HepG2 (cell line): ENCODE data around the gene RNF135. TPM values are rescaled to one million over a fixed set of nuclear protein-coding genes. Genes with fewer than 3 reads are reported as not detected.
A peak's percentile ranks its signal among the peaks of the same experiment; 100 is the strongest.

Experiments used
- ATAC-seq: fragments of 200-7000 bp; cut with Tn5 transposase; 3 replicates; pipeline ENCODE4 v1.9.1; 2020; ENCODE audit warnings: mild to moderate bottlenecking, moderate library complexity
- BruUV-seq: library from RNA; stranded (reverse); fragments of 400-500 nt; replicated peaks from 2 replicates; lab custom pipeline; 2021; lab: Mats Ljungman, UMichigan
- CTCF ChIA-PET: fragments of 300-600 bp; formaldehyde crosslinking; extraction: SDS; loops from one replicate; lab custom pipeline; 2021; ENCODE audit warnings: low total read pairs, inconsistent platforms, low intra/inter-chr PET ratio; lab: Yijun Ruan, JAX
- POLR2A ChIA-PET: fragments of 350-600 bp; sonication (Branson Sonifier 250); formaldehyde crosslinking; loops from one replicate; lab custom pipeline; 2020; ENCODE audit warnings: antibody characterized with exemption, inconsistent platforms; lab: Yijun Ruan, JAX
- DNase-seq: peaks from one replicate; pipeline ENCODE4 v3.0.0-alpha.2; 2015; ENCODE audit warnings: low spot score
- FAIRE-seq: peaks from 3 replicates; lab custom pipeline; 2011; peaks lifted over from hg19 to GRCh38; lab: Jason Lieb, UNC
- H2AFZ ChIP-seq: one replicate; pipeline ENCODE4 v1.6.1; 2011; ENCODE audit warnings: low read length, inconsistent platforms
- H3K27ac ChIP-seq: fragments of 300-600 bp; 3 replicates; pipeline ENCODE4 v1.8.0; 2011; ENCODE audit warnings: mixed run types, mild to moderate bottlenecking, mixed read lengths, low read length, inconsistent platforms; ENCODE audit not compliant: insufficient read depth; ENCODE audit errors: extremely low read length
- H3K27me3 ChIP-seq, 2 experiments: fragments of 200-600 bp in 1 of 2; 2 replicates in 1 of 2; 3 replicates in 1 of 2; pipeline versions ENCODE4 v1.6.0 to v1.8.0; 2011; ENCODE audit warnings: low read length in 2 of 2, mild to moderate bottlenecking in 2 of 2, moderate library complexity in 2 of 2, inconsistent platforms in 1 of 2; ENCODE audit not compliant: insufficient read depth in 2 of 2, control insufficient read depth in 1 of 2
- H3K36me3 ChIP-seq, 2 experiments: fragments of 200-600 bp in 1 of 2; replicated peaks in 1 of 2; 2 replicates in 1 of 2; 3 replicates in 1 of 2; pipeline versions ENCODE4 v1.5.1 to v1.8.0; 2011; ENCODE audit warnings: low read length in 2 of 2, inconsistent platforms in 1 of 2; ENCODE audit not compliant: insufficient read depth in 2 of 2, control insufficient read depth in 1 of 2
- H3K4me1 ChIP-seq: 2 replicates; pipeline ENCODE4 v1.5.1; 2012; ENCODE audit warnings: low read length, inconsistent platforms; ENCODE audit not compliant: insufficient read depth
- H3K4me2 ChIP-seq: 2 replicates; pipeline ENCODE4 v1.6.0; 2011; ENCODE audit warnings: low read depth, low read length, inconsistent platforms
- H3K4me3 ChIP-seq, 3 experiments: fragments of 200-600 bp in 1 of 3; sonication (generic), shearing (Covaris generic) in 1 of 3; replicated peaks in 1 of 3; 2 replicates each; pipeline ENCODE4 v1.5.1; 2011 to 2016; ENCODE audit warnings: low read length in 3 of 3, inconsistent platforms in 2 of 3, low read depth in 2 of 3, mild to moderate bottlenecking in 2 of 3, control low read depth in 1 of 3, mixed read lengths in 1 of 3; ENCODE audit not compliant: insufficient read depth in 1 of 3
- H3K79me2 ChIP-seq: one replicate; pipeline ENCODE4 v1.6.1; 2011; ENCODE audit warnings: low read length, inconsistent platforms; ENCODE audit not compliant: insufficient read depth
- H3K9ac ChIP-seq: 2 replicates; pipeline ENCODE4 v1.6.0; 2011; ENCODE audit warnings: mild to moderate bottlenecking, low read depth, low read length, inconsistent platforms; ENCODE audit not compliant: insufficient read depth
- H3K9me3 ChIP-seq: 2 replicates; pipeline ENCODE4 v1.5.1; 2012; ENCODE audit warnings: mild to moderate bottlenecking, low read length
- H4K20me1 ChIP-seq: 2 replicates; pipeline ENCODE4 v1.6.0; 2011; ENCODE audit warnings: inconsistent platforms, mild to moderate bottlenecking, low read length, moderate library complexity; ENCODE audit not compliant: insufficient read depth
- FOXA3 ChIP-seq: IDR thresholded peaks from 2 replicates; pipeline ENCODE4 v1.6.1; 2016; ENCODE audit warnings: missing genetic modification reagents, missing compliant biosample characterization
- GABPB1 ChIP-seq: IDR thresholded peaks from 2 replicates; pipeline ENCODE4 v1.6.1; 2016; ENCODE audit warnings: mild to moderate bottlenecking, missing genetic modification reagents, moderate library complexity, missing compliant biosample characterization
- HES4 ChIP-seq: sonication (generic); formaldehyde crosslinking; IDR thresholded peaks from 2 replicates; pipeline ENCODE4 v1.9.0; 2021; ENCODE audit warnings: mild to moderate bottlenecking, missing genetic modification reagents, borderline replicate concordance
- HOXA3 ChIP-seq: sonication (generic); formaldehyde crosslinking; IDR thresholded peaks from 2 replicates; pipeline ENCODE4 v1.5.0; 2020; ENCODE audit warnings: missing genetic modification reagents
- MED8 ChIP-seq: sonication (generic); formaldehyde crosslinking; IDR thresholded peaks from 2 replicates; pipeline ENCODE4 v1.8.1; 2023; ENCODE audit warnings: mild to moderate bottlenecking, missing genetic modification reagents; ENCODE audit not compliant: insufficient replicate concordance
- NRL ChIP-seq: sonication (generic); formaldehyde crosslinking; IDR thresholded peaks from 2 replicates; pipeline ENCODE4 v1.5.0; 2020; ENCODE audit warnings: missing genetic modification reagents, mild to moderate bottlenecking, moderate library complexity, borderline replicate concordance
- PTBP1 ChIP-seq: fragments of 200-400 bp; formaldehyde crosslinking; IDR thresholded peaks from 2 replicates; pipeline ENCODE4 v1.6.1; 2018; ENCODE audit warnings: low read length, low read depth; ENCODE audit not compliant: poor library complexity, severe bottlenecking
- TARDBP ChIP-seq: sonication (generic); formaldehyde crosslinking; IDR thresholded peaks from 2 replicates; pipeline ENCODE4 v1.8.0; 2022; ENCODE audit warnings: mild to moderate bottlenecking, missing genetic modification reagents
- ZFX ChIP-seq: sonication (generic); formaldehyde crosslinking; IDR thresholded peaks from 2 replicates; pipeline ENCODE4 v1.4.0; 2020; ENCODE audit warnings: mild to moderate bottlenecking, low read depth, missing genetic modification reagents, moderate library complexity
- ZFY ChIP-seq: sonication (generic); formaldehyde crosslinking; IDR thresholded peaks from 2 replicates; pipeline ENCODE4 v1.4.0; 2020; ENCODE audit warnings: missing genetic modification reagents
- ZNF567 ChIP-seq: sonication (generic); formaldehyde crosslinking; IDR thresholded peaks from 2 replicates; pipeline ENCODE4 v1.8.1; 2023; ENCODE audit warnings: mild to moderate bottlenecking, missing genetic modification reagents, borderline replicate concordance
- WGBS: methylation state at CpG from one replicate; pipeline ENCODE4 v1.1.6; 2017; ENCODE audit warnings: low lambda C conversion rate; 5-methylcytosine and 5-hydroxymethylcytosine counted together
- in situ Hi-C: cut with HindIII; loops from 2 replicates; pipeline ENCODE4 v1.10.0; 2017; ENCODE audit warnings: low pct_unique_long_range_greater_than_20kb; ENCODE audit not compliant: extremely low pct_ligation_motif_present
- intact Hi-C: fragments of 100-400 bp; cut with micrococcal nuclease; formaldehyde crosslinking; loops from one replicate; pipeline ENCODE4 v1.10.0; 2022; ENCODE audit not compliant: unreplicated experiment
- polyA plus RNA-seq, 8 experiments: library from polyadenylated mRNA; depleted of rRNA in 3 of 8; stranded (reverse) in 7 of 8; unstranded in 1 of 8; fragments of >200 nt; fragmentation: Illumina TruSeq in 4 of 8; extraction: Trizol in 4 of 8; gene quantifications; 2 replicates each; pipeline versions ENCODE4 v1.2.1 to v1.2.3, GENCODE V29; 2011 to 2016; ENCODE audit warnings: low read depth in 4 of 8, missing spikeins in 1 of 8, mixed read lengths in 1 of 8; ENCODE audit not compliant: insufficient read depth in 1 of 8
- total RNA-seq, 5 experiments: library from RNA; depleted of rRNA; stranded (reverse); fragments of >200 nt; fragmentation: Illumina TruSeq; extraction: Trizol; gene quantifications; 2 replicates each; pipeline ENCODE4 v1.2.3, GENCODE V29; 2016; ENCODE audit warnings: low read depth in 1 of 5
- TF ChIP-seq, protein P1 (sequence below): sonication (generic); formaldehyde crosslinking; IDR thresholded peaks from 2 replicates; pipeline ENCODE4 v1.5.1; 2020; ENCODE audit warnings: mild to moderate bottlenecking, missing genetic modification reagents, moderate library complexity
- TF ChIP-seq, protein P2 (sequence below): sonication (generic); formaldehyde crosslinking; IDR thresholded peaks from 2 replicates; pipeline ENCODE4 v1.5.0; 2020; ENCODE audit warnings: mild to moderate bottlenecking, missing genetic modification reagents, moderate library complexity
- TF ChIP-seq, protein P3 (sequence below): sonication (generic); formaldehyde crosslinking; IDR thresholded peaks from 2 replicates; pipeline ENCODE4 v1.4.0; 2020; ENCODE audit warnings: missing genetic modification reagents, borderline replicate concordance

Gene RNF135
- total and polyA plus RNA-seq, 2 of the 13 experiments (the other 11 are each of a cell fraction or from before 2014, with no cell fraction given), result not detected

DNA sequence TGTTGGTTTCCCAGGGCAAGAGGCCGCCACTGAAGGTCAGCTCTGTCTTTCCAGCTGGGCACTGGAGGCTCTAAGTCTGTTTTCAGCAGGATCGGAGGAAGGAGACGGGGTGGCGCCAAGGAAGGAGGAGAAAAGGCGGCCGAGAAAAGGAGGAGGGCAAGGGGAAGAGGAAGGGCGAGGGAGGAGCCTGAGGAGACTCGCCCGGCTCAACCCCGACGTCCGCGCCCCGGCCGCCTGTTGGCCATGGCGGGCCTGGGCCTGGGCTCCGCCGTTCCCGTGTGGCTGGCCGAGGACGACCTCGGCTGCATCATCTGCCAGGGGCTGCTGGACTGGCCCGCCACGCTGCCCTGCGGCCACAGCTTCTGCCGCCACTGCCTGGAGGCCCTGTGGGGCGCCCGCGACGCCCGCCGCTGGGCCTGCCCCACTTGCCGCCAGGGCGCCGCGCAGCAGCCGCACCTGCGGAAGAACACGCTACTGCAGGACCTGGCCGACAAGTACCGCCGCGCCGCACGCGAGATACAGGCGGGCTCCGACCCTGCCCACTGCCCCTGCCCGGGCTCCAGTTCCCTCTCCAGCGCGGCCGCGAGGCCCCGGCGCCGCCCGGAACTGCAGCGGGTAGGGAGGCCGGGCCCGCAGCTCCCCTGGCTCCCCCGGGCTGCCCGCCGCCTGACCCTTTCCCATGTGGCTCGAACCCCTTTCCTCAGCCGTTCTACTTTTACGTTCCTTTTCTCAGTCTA lies at the start of gene RNF135 (continued):
- TF ChIP-seq NRL (no peak), TARDBP (CRISPR knock-in tag) (no peak)
- TF ChIP-seq, protein P1, sequence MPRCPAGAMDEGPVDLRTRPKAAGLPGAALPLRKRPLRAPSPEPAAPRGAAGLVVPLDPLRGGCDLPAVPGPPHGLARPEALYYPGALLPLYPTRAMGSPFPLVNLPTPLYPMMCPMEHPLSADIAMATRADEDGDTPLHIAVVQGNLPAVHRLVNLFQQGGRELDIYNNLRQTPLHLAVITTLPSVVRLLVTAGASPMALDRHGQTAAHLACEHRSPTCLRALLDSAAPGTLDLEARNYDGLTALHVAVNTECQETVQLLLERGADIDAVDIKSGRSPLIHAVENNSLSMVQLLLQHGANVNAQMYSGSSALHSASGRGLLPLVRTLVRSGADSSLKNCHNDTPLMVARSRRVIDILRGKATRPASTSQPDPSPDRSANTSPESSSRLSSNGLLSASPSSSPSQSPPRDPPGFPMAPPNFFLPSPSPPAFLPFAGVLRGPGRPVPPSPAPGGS (CRISPR knock-in tag), result no peak

DNA sequence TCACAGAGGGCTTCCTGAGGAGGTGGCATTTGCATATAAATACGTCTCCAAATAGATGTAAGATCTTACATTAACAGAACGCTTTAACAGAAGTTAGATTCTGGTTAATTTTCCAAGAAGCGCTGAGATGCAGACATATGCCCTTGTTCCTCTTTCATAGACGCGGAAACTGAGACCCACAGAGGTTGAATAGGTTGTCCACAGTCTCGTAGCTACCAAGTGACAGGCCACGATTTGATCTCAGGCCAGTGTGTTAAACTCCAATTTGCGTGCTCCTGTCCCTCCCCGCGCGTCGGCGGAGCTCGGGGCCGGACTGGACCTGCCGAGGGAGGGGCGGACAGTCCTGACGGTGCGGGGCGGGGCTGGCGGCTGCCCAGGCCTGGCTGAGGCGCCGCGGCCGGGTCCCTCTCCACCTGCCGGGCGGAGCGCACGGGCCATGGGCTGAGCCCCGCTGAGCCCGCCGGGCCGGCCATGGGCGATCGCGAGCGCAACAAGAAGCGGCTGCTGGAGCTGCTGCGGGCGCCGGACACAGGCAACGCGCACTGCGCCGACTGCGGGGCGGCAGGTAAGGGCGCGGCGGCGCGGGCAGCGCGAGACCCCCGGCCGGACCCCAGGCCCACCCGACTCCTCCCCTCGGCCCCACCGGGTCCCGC lies 49.2 kb upstream of the RNF135 start, which contains the start of gene ADAP2:
Gene ADAP2 (plus strand): TSS at position 402 of the 653 bp plus-strand sequence. CDS start 70 bp downstream, at position 472.
- H3K27me3 ChIP-seq, result peaks cover 0 to 22% of the 10 kb centered on the region in 2 experiments; a peak in 2 of 5 replicates
- WGBS, result 3% methylated on average over 8 of the region's 60 CpGs
- ChIA-PET POLR2A (interaction anchor here (0.5 kb wide), 1 partner anchor 201 kb away, joined by 3 read pairs; no protein-coding TSS in a partner anchor), CTCF (no interaction called here)
- no peaks in the 10 kb centered on the region for H3K36me3 ChIP-seq
- peak within 1 kb of the TSS; percentile 96 for H3K4me2 ChIP-seq
- intact Hi-C loops, result no loop called here
- no peak for FAIRE-seq
- peak within 1 kb of the TSS; percentile 34; the same call in 1 of the 2 replicates for H3K9ac ChIP-seq
- BruUV-seq, result no TSS peak
- peak within 1 kb of the TSS; percentile 46 to 71 (median 51) for H3K4me3 ChIP-seq
- no peak within 1 kb of the TSS for H3K27ac ChIP-seq
- H3K79me2 ChIP-seq, result no peaks in the 10 kb centered on the region
- peak within 1 kb of the TSS; percentile 5 for H2AFZ ChIP-seq
- H3K9me3 ChIP-seq, result no peaks in the 10 kb centered on the region
- in situ Hi-C loops, result no loop called here
- peaks cover 27% of the 10 kb centered on the region for H3K4me1 ChIP-seq
- H4K20me1 ChIP-seq, result no peaks in the 10 kb centered on the region
- DNase-seq, result no peak
- peak; percentile 90 for ATAC-seq
- TF ChIP-seq, protein P2, sequence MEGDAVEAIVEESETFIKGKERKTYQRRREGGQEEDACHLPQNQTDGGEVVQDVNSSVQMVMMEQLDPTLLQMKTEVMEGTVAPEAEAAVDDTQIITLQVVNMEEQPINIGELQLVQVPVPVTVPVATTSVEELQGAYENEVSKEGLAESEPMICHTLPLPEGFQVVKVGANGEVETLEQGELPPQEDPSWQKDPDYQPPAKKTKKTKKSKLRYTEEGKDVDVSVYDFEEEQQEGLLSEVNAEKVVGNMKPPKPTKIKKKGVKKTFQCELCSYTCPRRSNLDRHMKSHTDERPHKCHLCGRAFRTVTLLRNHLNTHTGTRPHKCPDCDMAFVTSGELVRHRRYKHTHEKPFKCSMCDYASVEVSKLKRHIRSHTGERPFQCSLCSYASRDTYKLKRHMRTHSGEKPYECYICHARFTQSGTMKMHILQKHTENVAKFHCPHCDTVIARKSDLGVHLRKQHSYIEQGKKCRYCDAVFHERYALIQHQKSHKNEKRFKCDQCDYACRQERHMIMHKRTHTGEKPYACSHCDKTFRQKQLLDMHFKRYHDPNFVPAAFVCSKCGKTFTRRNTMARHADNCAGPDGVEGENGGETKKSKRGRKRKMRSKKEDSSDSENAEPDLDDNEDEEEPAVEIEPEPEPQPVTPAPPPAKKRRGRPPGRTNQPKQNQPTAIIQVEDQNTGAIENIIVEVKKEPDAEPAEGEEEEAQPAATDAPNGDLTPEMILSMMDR (CRISPR knock-in tag), result peak; percentile 8; the same call in 1 of the 2 replicates
- peak; percentile 64 for TF ChIP-seq ZFX (CRISPR knock-in tag)
- no peak for TF ChIP-seq PTBP1
- peak; percentile 70 for TF ChIP-seq ZFY
- TF ChIP-seq HOXA3 (CRISPR knock-in tag), result peak; percentile 30; the same call in 1 of the 2 replicates
- no peak for TF ChIP-seq MED8 (CRISPR knock-in tag)
- TF ChIP-seq HES4 (CRISPR knock-in tag), result peak; percentile 59; the same call in 1 of the 2 replicates
- peak; percentile 45; the same call in 1 of the 2 replicates for TF ChIP-seq GABPB1 (CRISPR knock-in tag)
- TF ChIP-seq ZNF567 (CRISPR knock-in tag), result 0 out of 2 replicates have a peak, but pooled peaks have one; percentile 49
- TF ChIP-seq FOXA3 (CRISPR knock-in tag), result no peak
- TF ChIP-seq, protein P3, sequence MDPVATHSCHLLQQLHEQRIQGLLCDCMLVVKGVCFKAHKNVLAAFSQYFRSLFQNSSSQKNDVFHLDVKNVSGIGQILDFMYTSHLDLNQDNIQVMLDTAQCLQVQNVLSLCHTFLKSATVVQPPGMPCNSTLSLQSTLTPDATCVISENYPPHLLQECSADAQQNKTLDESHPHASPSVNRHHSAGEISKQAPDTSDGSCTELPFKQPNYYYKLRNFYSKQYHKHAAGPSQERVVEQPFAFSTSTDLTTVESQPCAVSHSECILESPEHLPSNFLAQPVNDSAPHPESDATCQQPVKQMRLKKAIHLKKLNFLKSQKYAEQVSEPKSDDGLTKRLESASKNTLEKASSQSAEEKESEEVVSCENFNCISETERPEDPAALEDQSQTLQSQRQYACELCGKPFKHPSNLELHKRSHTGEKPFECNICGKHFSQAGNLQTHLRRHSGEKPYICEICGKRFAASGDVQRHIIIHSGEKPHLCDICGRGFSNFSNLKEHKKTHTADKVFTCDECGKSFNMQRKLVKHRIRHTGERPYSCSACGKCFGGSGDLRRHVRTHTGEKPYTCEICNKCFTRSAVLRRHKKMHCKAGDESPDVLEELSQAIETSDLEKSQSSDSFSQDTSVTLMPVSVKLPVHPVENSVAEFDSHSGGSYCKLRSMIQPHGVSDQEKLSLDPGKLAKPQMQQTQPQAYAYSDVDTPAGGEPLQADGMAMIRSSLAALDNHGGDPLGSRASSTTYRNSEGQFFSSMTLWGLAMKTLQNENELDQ, result no peak
